ENCODE results near the gene DTD2. TPM values are rescaled to one million over a fixed set of nuclear protein-coding genes. Genes with fewer than 3 reads are reported as not detected.

The DTD2 gene
- total and polyA plus RNA-seq, 2 donors (not counting 1 experiment from before 2014, with no cell fraction given) = 11.9 to 14.1 TPM

DNA sequence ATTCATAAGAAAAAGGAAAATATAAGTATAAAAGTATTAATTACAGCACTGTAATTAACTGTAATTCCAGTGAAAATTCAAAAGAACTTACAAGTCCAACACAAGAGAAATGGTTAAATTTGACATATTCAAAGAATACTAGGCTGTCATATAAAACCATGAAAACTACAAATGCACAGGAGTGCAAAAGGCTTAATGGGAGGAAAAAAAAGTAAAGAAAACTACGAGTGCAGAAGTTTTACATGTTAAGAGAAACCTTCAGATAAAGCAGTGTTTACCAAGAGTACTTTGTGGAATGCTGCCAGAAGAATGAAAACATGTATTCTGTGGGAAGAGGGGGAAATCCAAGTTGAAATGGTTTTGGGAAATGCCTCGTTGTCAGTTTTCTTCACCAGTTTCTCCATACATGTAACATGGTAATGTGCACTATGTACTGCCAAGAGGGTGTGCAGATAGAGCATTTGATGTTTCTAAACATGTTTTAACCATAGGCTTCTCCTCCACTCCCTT is 46.0 kb downstream of the DTD2 start:
- Mint-ChIP-seq H3K27me3 (no peaks in the 10 kb centered on the region), H3K4me3 (no peak overlapping the region), H3K9me3 (ENCODE audit: insufficient read depth) (no peaks in the 10 kb centered on the region), H3K27ac (peak overlapping the region; percentile 50), H3K4me1 (peaks cover 30% of the 10 kb centered on the region)
- no peak for ATAC-seq (ENCODE audit: low read depth)
- CTCF ChIA-PET = no interaction called here
- Histone ChIP-seq H3K9ac (ENCODE audit: low read length) (no peak overlapping the region), H2AFZ (ENCODE audit: insufficient read depth, low read depth, low read length, poor library complexity, severe bottlenecking) (no peak overlapping the region), H3K4me1 (ENCODE audit: control insufficient read depth in 2 of 2, insufficient read depth in 2 of 2, low read length in 2 of 2) (peaks cover 4 to 9% of the 10 kb centered on the region in 2 donors), H3K27me3 (replicated peaks in 1 of 4; ENCODE audit: control extremely low read depth in 1 of 4, control insufficient read depth in 3 of 4, insufficient read depth in 4 of 4, low read length in 3 of 4) (no peaks in the 10 kb centered on the region), H3K79me2 (ENCODE audit: control insufficient read depth, insufficient read depth, low read length) (peaks cover 49% of the 10 kb centered on the region), H3K4me3 (ENCODE audit: control extremely low read depth in 1 of 5, extremely low read depth in 1 of 5, insufficient read depth in 1 of 5, low read depth in 2 of 5, low read length in 4 of 5) (no peak overlapping the region), H3K9me3 (ENCODE audit: control extremely low read depth in 1 of 3, control insufficient read depth in 2 of 3, insufficient read depth in 1 of 3, low read length in 2 of 3) (no peaks in the 10 kb centered on the region), H3K27ac (ENCODE audit: low read length in 2 of 2) (no peak overlapping the region), H3K4me2 (replicated peaks; ENCODE audit: low read depth, low read length, poor library complexity, severe bottlenecking) (no peak overlapping the region), H4K20me1 (ENCODE audit: control insufficient read depth, insufficient read depth, low read length, poor library complexity, severe bottlenecking) (no peaks in the 10 kb centered on the region), H3K36me3 (replicated peaks in 1 of 2; ENCODE audit: control extremely low read depth in 1 of 2, control insufficient read depth in 1 of 2, extremely low read depth in 1 of 2, insufficient read depth in 2 of 2, low read length in 1 of 2) (no peaks in the 10 kb centered on the region)
- WGBS (ENCODE audit: insufficient coverage) = 83% methylated on average over 1 of the region's 2 CpGs
- intact Hi-C loops (cut with micrococcal nuclease) = loop anchor here (10.0 kb wide), 1 partner anchor 386 kb away; the partner anchor contains the start of genes AP4S1 and STRN3
- POLR2A ChIA-PET = no interaction called here
- DNase-seq = no peak
- no peak for TF ChIP-seq EZH2 (IDR thresholded peaks at IDR 0.05; ENCODE audit: borderline replicate concordance, insufficient read depth, low read depth, low read length, poor library complexity, severe bottlenecking)
- TF ChIP-seq, protein P1, sequence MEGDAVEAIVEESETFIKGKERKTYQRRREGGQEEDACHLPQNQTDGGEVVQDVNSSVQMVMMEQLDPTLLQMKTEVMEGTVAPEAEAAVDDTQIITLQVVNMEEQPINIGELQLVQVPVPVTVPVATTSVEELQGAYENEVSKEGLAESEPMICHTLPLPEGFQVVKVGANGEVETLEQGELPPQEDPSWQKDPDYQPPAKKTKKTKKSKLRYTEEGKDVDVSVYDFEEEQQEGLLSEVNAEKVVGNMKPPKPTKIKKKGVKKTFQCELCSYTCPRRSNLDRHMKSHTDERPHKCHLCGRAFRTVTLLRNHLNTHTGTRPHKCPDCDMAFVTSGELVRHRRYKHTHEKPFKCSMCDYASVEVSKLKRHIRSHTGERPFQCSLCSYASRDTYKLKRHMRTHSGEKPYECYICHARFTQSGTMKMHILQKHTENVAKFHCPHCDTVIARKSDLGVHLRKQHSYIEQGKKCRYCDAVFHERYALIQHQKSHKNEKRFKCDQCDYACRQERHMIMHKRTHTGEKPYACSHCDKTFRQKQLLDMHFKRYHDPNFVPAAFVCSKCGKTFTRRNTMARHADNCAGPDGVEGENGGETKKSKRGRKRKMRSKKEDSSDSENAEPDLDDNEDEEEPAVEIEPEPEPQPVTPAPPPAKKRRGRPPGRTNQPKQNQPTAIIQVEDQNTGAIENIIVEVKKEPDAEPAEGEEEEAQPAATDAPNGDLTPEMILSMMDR (IDR thresholded peaks at IDR 0.05) = no peak

DNA sequence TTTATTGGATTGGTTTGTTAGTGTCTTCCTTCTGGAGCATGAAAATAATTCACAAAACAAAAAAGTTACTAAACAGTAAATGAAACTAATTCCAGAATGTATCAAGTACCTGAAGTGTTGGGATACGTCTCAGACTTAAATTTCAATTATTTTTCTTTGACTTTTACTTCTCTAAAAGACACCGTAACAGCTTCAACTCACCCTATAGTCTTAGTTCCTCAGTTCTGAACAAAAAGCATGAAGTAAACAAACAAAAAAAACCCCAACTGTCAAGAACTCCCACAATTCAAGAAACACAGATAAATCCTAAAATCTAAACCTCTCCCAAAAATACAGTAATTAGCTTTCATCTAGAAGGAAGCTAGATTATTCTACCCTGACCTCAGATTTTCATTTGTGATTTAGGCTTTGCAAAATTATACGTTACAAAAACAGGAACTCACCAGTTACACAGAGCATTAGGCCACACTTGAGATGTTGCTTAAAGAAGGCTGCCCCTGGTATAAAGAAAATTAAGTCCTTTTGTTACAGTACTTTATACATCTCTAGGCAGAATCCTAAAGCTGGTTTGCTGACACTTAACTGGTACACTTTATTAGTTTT is 47.2 kb downstream of the DTD2 start:
- Histone ChIP-seq H2AFZ (ENCODE audit: insufficient read depth, low read depth, low read length, poor library complexity, severe bottlenecking) (peak overlapping the region; percentile 73), H4K20me1 (ENCODE audit: control insufficient read depth, insufficient read depth, low read length, poor library complexity, severe bottlenecking) (no peaks in the 10 kb centered on the region), H3K9ac (ENCODE audit: low read length) (peak overlapping the region; percentile 50), H3K4me2 (replicated peaks; ENCODE audit: low read depth, low read length, poor library complexity, severe bottlenecking) (peak overlapping the region; percentile 65), H3K36me3 (replicated peaks in 1 of 2; ENCODE audit: control extremely low read depth in 1 of 2, control insufficient read depth in 1 of 2, extremely low read depth in 1 of 2, insufficient read depth in 2 of 2, low read length in 1 of 2) (no peaks in the 10 kb centered on the region), H3K27ac (ENCODE audit: low read length in 2 of 2) (peak overlapping the region; percentile 21 to 58), H3K4me1 (ENCODE audit: control insufficient read depth in 2 of 2, insufficient read depth in 2 of 2, low read length in 2 of 2) (peaks cover 4 to 9% of the 10 kb centered on the region in 2 donors), H3K9me3 (ENCODE audit: control extremely low read depth in 1 of 3, control insufficient read depth in 2 of 3, insufficient read depth in 1 of 3, low read length in 2 of 3) (no peaks in the 10 kb centered on the region), H3K27me3 (replicated peaks in 1 of 4; ENCODE audit: control extremely low read depth in 1 of 4, control insufficient read depth in 3 of 4, insufficient read depth in 4 of 4, low read length in 3 of 4) (no peaks in the 10 kb centered on the region), H3K4me3 (ENCODE audit: control extremely low read depth in 1 of 5, extremely low read depth in 1 of 5, insufficient read depth in 1 of 5, low read depth in 2 of 5, low read length in 4 of 5) (peak overlapping the region in 4 of 5 experiments; percentile 12 to 56 (median 34)), H3K79me2 (ENCODE audit: control insufficient read depth, insufficient read depth, low read length) (peaks cover 39% of the 10 kb centered on the region)
- Mint-ChIP-seq H3K4me3 (peak overlapping the region; percentile 80), H3K27ac (peak overlapping the region; percentile 93), H3K4me1 (peaks cover 30% of the 10 kb centered on the region), H3K9me3 (ENCODE audit: insufficient read depth) (no peaks in the 10 kb centered on the region), H3K27me3 (no peaks in the 10 kb centered on the region)
- ChIA-PET POLR2A (interaction anchor here (1.1 kb wide), 1 partner anchor 10 kb away, joined by 3 read pairs; the partner anchor contains the start of gene HEATR5A), CTCF (interaction anchor here (1.4 kb wide), 1 partner anchor 10 kb away, joined by 8 read pairs; the partner anchor contains the start of gene HEATR5A)
- intact Hi-C loops (cut with micrococcal nuclease) = loop anchor here (1.0 to 10.0 kb wide), 2 partner anchors 10 to 385 kb away; partner anchors contain the start of genes AP4S1, HEATR5A and STRN3
- TF ChIP-seq, protein P1 (IDR thresholded peaks at IDR 0.05) = no peak
- TF ChIP-seq EZH2 (IDR thresholded peaks at IDR 0.05; ENCODE audit: borderline replicate concordance, insufficient read depth, low read depth, low read length, poor library complexity, severe bottlenecking) = no peak
- no CpG with 5 or more reads among the region's 3 CpGs for WGBS (ENCODE audit: insufficient coverage)
- DNase-seq (peak; percentile 55), ATAC-seq (ENCODE audit: low read depth) (peak; percentile 63)

All from B cell (primary cell).